ENCODE measurements around the gene KLRF2. TPM values are rescaled to one million over a fixed set of nuclear protein-coding genes. Genes with fewer than 3 reads are reported as not detected.

The KLRF2 gene
- total RNA-seq, 2 experiments from 2014 or later, result not detected

GRCh38 chr12:9864913-9865675 is 16.2 kb upstream of the KLRF2 start:
- Histone ChIP-seq H4K20me1 (ENCODE audit: insufficient read depth, low read length) (no peaks in the 10 kb centered on the region), H3K9me2 (ENCODE audit: insufficient read depth, low read length) (no peaks in the 10 kb centered on the region), H3K36me3 (ENCODE audit: insufficient read depth, low read length) (no peaks in the 10 kb centered on the region; the same call in 1 of the 2 replicates), H2AFZ (ENCODE audit: low read length) (peak overlapping the region; percentile 72; the same call in 1 of the 2 replicates), H3K4me2 (ENCODE audit: low read length) (peak overlapping the region; percentile 75), H3K9me3 (ENCODE audit: low read length) (peaks cover 12% of the 10 kb centered on the region; the same call in 1 of the 2 replicates), H3K4me3 (ENCODE audit: low read depth, low read length, poor library complexity, severe bottlenecking) (peak overlapping the region; percentile 11), H3K4me1 (ENCODE audit: insufficient read depth, low read length, poor library complexity, severe bottlenecking) (peaks cover 34% of the 10 kb centered on the region), H3K27ac (ENCODE audit: low read depth, low read length, poor library complexity, severe bottlenecking) (no peak overlapping the region), H3K79me2 (ENCODE audit: insufficient read depth, low read depth, low read length) (peaks cover 26% of the 10 kb centered on the region; the same call in 1 of the 2 replicates)
- DNase-seq (ENCODE audit: low spot score), result no peak
- intact Hi-C loops (cut with micrococcal nuclease; ENCODE audit: unreplicated experiment), result loop anchor here (5.0 kb wide), 1 partner anchor 113 kb away; no protein-coding TSS in a partner anchor
- POLR2A ChIA-PET, result interaction anchor here (0.7 kb wide), 1 partner anchor 217 kb away, joined by 7 read pairs; no protein-coding TSS in a partner anchor
- CTCF ChIA-PET (ENCODE audit: unreplicated experiment), result no interaction called here
- no TSS peak for BruUV-seq (replicated peaks)
- TF ChIP-seq EZH2phosphoT487 (IDR thresholded peaks at IDR 0.05; ENCODE audit: borderline replicate concordance, low read depth, low read length) (no peak), CTCF (conservative IDR thresholded peaks at IDR 0.05; ENCODE audit: low read length) (no peak)

- Histone ChIP-seq H3K4me2 (ENCODE audit: low read length) (peak overlapping the region; percentile 75), H3K4me3 (ENCODE audit: low read depth, low read length, poor library complexity, severe bottlenecking) (peak overlapping the region; percentile 60), H3K27ac (ENCODE audit: low read depth, low read length, poor library complexity, severe bottlenecking) (peak overlapping the region; percentile 33), H4K20me1 (ENCODE audit: insufficient read depth, low read length) (no peaks in the 10 kb centered on the region), H3K79me2 (ENCODE audit: insufficient read depth, low read depth, low read length) (peaks cover 26% of the 10 kb centered on the region; the same call in 1 of the 2 replicates), H3K36me3 (ENCODE audit: insufficient read depth, low read length) (no peaks in the 10 kb centered on the region; the same call in 1 of the 2 replicates), H3K9me3 (ENCODE audit: low read length) (peaks cover 12% of the 10 kb centered on the region; the same call in 1 of the 2 replicates), H2AFZ (ENCODE audit: low read length) (peak overlapping the region; percentile 72), H3K9me2 (ENCODE audit: insufficient read depth, low read length) (no peaks in the 10 kb centered on the region), H3K4me1 (ENCODE audit: insufficient read depth, low read length, poor library complexity, severe bottlenecking) (peaks cover 38% of the 10 kb centered on the region)
- no TSS peak for BruUV-seq (replicated peaks)
- TF ChIP-seq CTCF (conservative IDR thresholded peaks at IDR 0.05; ENCODE audit: low read length), result no peak
- TF ChIP-seq EZH2phosphoT487 (IDR thresholded peaks at IDR 0.05; ENCODE audit: borderline replicate concordance, low read depth, low read length), result no peak
- CTCF ChIA-PET (ENCODE audit: unreplicated experiment), result interaction anchor here (0.5 kb wide), 1 partner anchor 236 kb away, joined by 3 read pairs; no protein-coding TSS in a partner anchor
- POLR2A ChIA-PET, result interaction anchor here (0.5 to 1.5 kb wide), 11 partner anchors 11 to 1273 kb away, joined by 3 to 7 read pairs (median 3); no protein-coding TSS in a partner anchor
- peak; percentile 30 for DNase-seq (ENCODE audit: low spot score)
- intact Hi-C loops (cut with micrococcal nuclease; ENCODE audit: unreplicated experiment), result loop anchor here (5.0 kb wide), 1 partner anchor 115 kb away; no protein-coding TSS in a partner anchor
These were observed 14.4 kb upstream of the KLRF2 start for GRCh38 chr12:9866860-9867269.

Measured in OCI-LY7 (cell line).